GM06990 (cell line): ENCODE results near the gene CNTNAP2.

ENCODE experiments used
- DNase-seq: peaks from one replicate; pipeline ENCODE4 v3.0.0-alpha.2; 2011; ENCODE audit not compliant: insufficient read length; ENCODE audit errors: extremely low read depth
- H3K27me3 ChIP-seq: replicated peaks from 2 replicates; pipeline ENCODE4 v1.6.0; 2011; ENCODE audit warnings: low read length; ENCODE audit not compliant: control insufficient read depth, insufficient read depth
- H3K36me3 ChIP-seq: 2 replicates; pipeline ENCODE4 v1.5.1; 2011; ENCODE audit warnings: low read length; ENCODE audit not compliant: control insufficient read depth, insufficient read depth
- H3K4me3 ChIP-seq: replicated peaks from 2 replicates; pipeline ENCODE4 v1.5.1; 2011; ENCODE audit warnings: low read depth, mild to moderate bottlenecking, control low read depth, low read length
- TF ChIP-seq, protein P1 (sequence below): IDR thresholded peaks from 2 replicates; pipeline ENCODE4 v1.5.1; 2011; ENCODE audit warnings: low read length, control low read depth, mild to moderate bottlenecking, inconsistent platforms; ENCODE audit not compliant: insufficient read depth, poor library complexity, severe bottlenecking

The CNTNAP2 gene

DNA sequence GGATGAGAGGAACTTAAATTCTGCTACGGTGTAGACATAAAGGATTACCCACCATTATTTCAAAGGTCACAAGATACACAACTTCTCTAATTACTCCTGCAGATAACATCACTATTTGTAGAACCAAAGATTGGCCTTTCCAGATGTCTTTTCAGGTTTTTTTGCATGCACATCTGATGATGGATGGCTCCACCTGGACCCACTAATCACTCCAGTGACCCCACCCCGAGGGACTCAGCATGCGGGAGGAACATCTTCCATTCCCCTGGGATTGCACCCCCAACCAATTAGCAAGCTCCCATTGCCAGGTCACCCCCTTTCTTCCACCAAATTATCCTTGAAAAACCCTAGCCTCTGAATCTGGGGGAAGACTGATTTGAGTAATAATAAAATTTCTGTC is 608.9 kb downstream of the CNTNAP2 start:
- TF ChIP-seq, protein P1, sequence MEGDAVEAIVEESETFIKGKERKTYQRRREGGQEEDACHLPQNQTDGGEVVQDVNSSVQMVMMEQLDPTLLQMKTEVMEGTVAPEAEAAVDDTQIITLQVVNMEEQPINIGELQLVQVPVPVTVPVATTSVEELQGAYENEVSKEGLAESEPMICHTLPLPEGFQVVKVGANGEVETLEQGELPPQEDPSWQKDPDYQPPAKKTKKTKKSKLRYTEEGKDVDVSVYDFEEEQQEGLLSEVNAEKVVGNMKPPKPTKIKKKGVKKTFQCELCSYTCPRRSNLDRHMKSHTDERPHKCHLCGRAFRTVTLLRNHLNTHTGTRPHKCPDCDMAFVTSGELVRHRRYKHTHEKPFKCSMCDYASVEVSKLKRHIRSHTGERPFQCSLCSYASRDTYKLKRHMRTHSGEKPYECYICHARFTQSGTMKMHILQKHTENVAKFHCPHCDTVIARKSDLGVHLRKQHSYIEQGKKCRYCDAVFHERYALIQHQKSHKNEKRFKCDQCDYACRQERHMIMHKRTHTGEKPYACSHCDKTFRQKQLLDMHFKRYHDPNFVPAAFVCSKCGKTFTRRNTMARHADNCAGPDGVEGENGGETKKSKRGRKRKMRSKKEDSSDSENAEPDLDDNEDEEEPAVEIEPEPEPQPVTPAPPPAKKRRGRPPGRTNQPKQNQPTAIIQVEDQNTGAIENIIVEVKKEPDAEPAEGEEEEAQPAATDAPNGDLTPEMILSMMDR = no peak
- Histone ChIP-seq H3K27me3 (no peaks in the 10 kb centered on the region), H3K4me3 (no peak overlapping the region), H3K36me3 (no peaks in the 10 kb centered on the region)
- DNase-seq = no peak

DNA sequence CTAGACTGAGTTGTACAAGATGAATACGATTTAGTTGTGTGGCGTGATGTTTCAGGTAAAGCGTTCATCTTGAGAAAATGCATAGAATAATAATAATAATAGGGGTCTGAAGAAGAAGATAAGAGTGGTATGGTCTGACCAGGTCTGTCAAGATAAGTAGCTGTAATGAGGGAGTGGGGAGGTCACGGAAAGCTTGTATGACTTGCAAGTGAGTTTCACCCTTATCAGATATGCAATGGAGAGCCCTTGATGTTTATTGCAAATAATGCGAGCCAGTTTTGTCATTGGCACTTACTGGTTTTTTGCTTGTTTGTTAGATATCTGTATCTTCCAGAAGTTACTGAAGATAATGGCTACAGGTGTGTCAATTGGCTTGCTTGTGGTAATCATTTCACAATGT is 611.5 kb downstream of the CNTNAP2 start:
- H3K27me3 ChIP-seq = no peaks in the 10 kb centered on the region
- DNase-seq = no peak
- no peaks in the 10 kb centered on the region for H3K36me3 ChIP-seq
- no peak overlapping the region for H3K4me3 ChIP-seq
- TF ChIP-seq, protein P1 = no peak

DNA sequence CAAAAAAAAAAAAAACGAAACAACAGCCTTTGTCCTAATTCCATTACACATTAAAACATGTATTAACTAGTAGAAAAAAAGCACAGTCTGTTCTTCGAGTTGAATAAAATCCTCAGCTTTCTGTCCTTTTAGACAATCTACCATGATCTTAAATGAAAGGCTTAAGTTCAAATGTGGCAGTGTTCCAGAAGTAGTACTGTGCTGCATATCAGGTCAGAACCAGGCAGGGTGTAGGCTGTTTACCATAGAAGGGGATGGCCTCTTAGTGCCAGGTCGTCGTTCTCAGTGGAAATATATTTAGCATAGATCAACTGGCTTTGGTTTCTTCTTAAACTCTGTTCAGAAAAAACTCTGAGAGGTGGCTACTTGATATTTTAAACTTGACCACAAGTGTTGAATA is 612.0 kb downstream of the CNTNAP2 start:
- no peaks in the 10 kb centered on the region for H3K27me3 ChIP-seq
- no peaks in the 10 kb centered on the region for H3K36me3 ChIP-seq
- DNase-seq = no peak
- no peak overlapping the region for H3K4me3 ChIP-seq
- TF ChIP-seq, protein P1 = no peak

DNA sequence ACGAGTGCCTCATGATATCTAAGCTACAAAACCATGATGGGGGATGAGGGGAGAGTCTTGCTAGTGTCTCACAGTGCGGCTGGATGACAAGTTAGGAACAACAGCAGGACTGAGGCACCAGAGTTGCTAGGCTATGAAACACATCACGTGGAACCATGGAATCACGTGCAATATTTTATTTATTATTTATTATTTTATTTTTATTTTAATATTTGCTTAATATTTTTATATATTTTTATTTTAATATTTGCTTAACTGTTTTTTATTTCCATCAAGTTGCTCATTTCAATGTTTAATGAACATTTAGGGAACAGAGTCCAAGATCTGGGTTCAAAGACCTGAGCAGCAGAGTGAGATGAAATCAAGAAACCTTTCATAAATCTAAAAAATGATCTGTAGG is 614.6 kb downstream of the CNTNAP2 start:
- DNase-seq = no peak
- no peaks in the 10 kb centered on the region for H3K27me3 ChIP-seq
- H3K4me3 ChIP-seq = no peak overlapping the region
- TF ChIP-seq, protein P1 = no peak
- no peaks in the 10 kb centered on the region for H3K36me3 ChIP-seq

DNA sequence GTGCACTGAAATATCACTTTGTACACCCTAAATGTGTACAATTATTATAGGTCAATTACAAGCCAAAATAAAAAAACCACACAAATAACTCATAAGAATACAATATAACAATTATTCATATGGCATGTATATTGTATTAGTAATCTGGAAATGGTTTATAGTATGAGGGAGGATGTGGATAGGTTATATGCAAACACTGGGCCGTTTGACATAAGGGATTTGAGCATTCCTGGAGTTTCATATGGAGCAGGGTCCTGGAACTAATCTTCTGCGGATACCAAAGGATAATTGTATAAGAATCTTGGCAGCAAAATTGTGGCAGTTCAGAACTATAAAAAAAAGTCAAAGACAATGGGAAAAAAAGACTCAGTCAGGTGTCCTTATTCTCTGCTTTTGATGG is 619.4 kb downstream of the CNTNAP2 start:
- H3K27me3 ChIP-seq = no peaks in the 10 kb centered on the region
- DNase-seq = no peak
- H3K36me3 ChIP-seq = no peaks in the 10 kb centered on the region
- no peak overlapping the region for H3K4me3 ChIP-seq
- TF ChIP-seq, protein P1 = no peak
